Karpas-422 (cell line): ENCODE measurements around the gene WNT3. TPM values are rescaled to one million over a fixed set of nuclear protein-coding genes. Genes with fewer than 3 reads are reported as not detected.
A peak's percentile ranks its signal among the peaks of the same experiment; 100 is the strongest.

Experiments used
- DNase-seq: peaks from one replicate; pipeline ENCODE4 v3.0.0-alpha.2; 2015
- H2AFZ ChIP-seq: fragments of 200-600 bp; sonication (generic); 2 replicates; pipeline ENCODE4 v1.6.1; 2014; ENCODE audit warnings: antibody characterized with exemption, low read length, mixed read lengths
- H3K27ac ChIP-seq: fragments of 200-600 bp; sonication (generic); 2 replicates; pipeline ENCODE4 v1.5.1; 2014; ENCODE audit warnings: mild to moderate bottlenecking, low read length, moderate library complexity
- H3K27me3 ChIP-seq: fragments of 200-600 bp; sonication (generic); 2 replicates; pipeline ENCODE4 v1.6.1; 2014; ENCODE audit warnings: low read length, mixed read lengths
- H3K36me3 ChIP-seq: fragments of 200-600 bp; sonication (generic); 2 replicates; pipeline ENCODE4 v1.6.1; 2014; ENCODE audit warnings: low read length, mixed read lengths; ENCODE audit not compliant: insufficient read depth
- H3K4me1 ChIP-seq: fragments of 200-600 bp; sonication (generic); 2 replicates; pipeline ENCODE4 v1.6.1; 2014; ENCODE audit warnings: mild to moderate bottlenecking, low read length, mixed read lengths
- H3K4me2 ChIP-seq: fragments of 200-600 bp; sonication (generic); 2 replicates; pipeline ENCODE4 v1.6.1; 2014; ENCODE audit warnings: low read length, low read depth, mild to moderate bottlenecking; ENCODE audit not compliant: poor library complexity, severe bottlenecking
- H3K4me3 ChIP-seq: fragments of 200-600 bp; sonication (generic); 2 replicates; pipeline ENCODE4 v1.5.1; 2014; ENCODE audit warnings: mild to moderate bottlenecking, antibody characterized with exemption, low read length, mixed read lengths
- H3K79me2 ChIP-seq: fragments of 200-600 bp; sonication (generic); 2 replicates; pipeline ENCODE4 v1.6.1; 2014; ENCODE audit warnings: mild to moderate bottlenecking, low read length, mixed read lengths
- H3K9ac ChIP-seq: fragments of 200-600 bp; sonication (generic); 2 replicates; pipeline ENCODE4 v1.6.0; 2014; ENCODE audit warnings: low read length
- H3K9me2 ChIP-seq: fragments of 200-600 bp; sonication (generic), shearing (Covaris generic); replicated peaks from 2 replicates; pipeline ENCODE4 v1.6.0; 2014; ENCODE audit warnings: mild to moderate bottlenecking, low read length, moderate library complexity; ENCODE audit not compliant: insufficient read depth
- H3K9me3 ChIP-seq: fragments of 300-700, 200-600 bp; sonication (generic); 2 replicates; pipeline ENCODE4 v1.6.1; 2014; ENCODE audit warnings: low read length, mixed read lengths
- H4K20me1 ChIP-seq: fragments of 200-600 bp; sonication (generic); 2 replicates; pipeline ENCODE4 v1.6.1; 2014; ENCODE audit warnings: mild to moderate bottlenecking, antibody characterized with exemption, low read length, low read depth; ENCODE audit not compliant: insufficient read depth
- total RNA-seq: library from RNA; depleted of rRNA; stranded (reverse); fragments of >200 nt; shearing (Covaris generic); gene quantifications from 2 replicates; pipeline ENCODE4 v1.2.3, GENCODE V29; 2014; ENCODE audit warnings: low replicate concordance

Gene WNT3
- total RNA-seq, 1 experiment from 2014 or later = 2.0 TPM

GRCh38 chr17:46832331-46832821 lies 13.9 kb upstream of the WNT3 start:
- Histone ChIP-seq H2AFZ (no peak overlapping the region), H3K27ac (no peak overlapping the region), H3K9ac (no peak overlapping the region), H4K20me1 (no peaks in the 10 kb centered on the region), H3K36me3 (no peaks in the 10 kb centered on the region), H3K9me2 (no peaks in the 10 kb centered on the region), H3K79me2 (no peaks in the 10 kb centered on the region), H3K9me3 (no peaks in the 10 kb centered on the region), H3K4me3 (no peak overlapping the region), H3K27me3 (no peaks in the 10 kb centered on the region), H3K4me2 (no peak overlapping the region), H3K4me1 (no peaks in the 10 kb centered on the region; the same call in 1 of the 2 replicates)
- no peak for DNase-seq

- Histone ChIP-seq H3K79me2 (no peaks in the 10 kb centered on the region), H3K9me2 (no peaks in the 10 kb centered on the region), H3K36me3 (no peaks in the 10 kb centered on the region), H3K4me1 (no peaks in the 10 kb centered on the region; the same call in 1 of the 2 replicates), H3K27me3 (no peaks in the 10 kb centered on the region), H3K4me3 (no peak overlapping the region), H3K4me2 (no peak overlapping the region), H3K27ac (no peak overlapping the region), H3K9me3 (no peaks in the 10 kb centered on the region), H4K20me1 (no peaks in the 10 kb centered on the region), H2AFZ (no peak overlapping the region), H3K9ac (no peak overlapping the region)
- no peak for DNase-seq
Observed at GRCh38 chr17:46831573-46832330, 13.3 kb upstream of the WNT3 start.

- Histone ChIP-seq H3K4me3 (no peak overlapping the region), H3K79me2 (no peaks in the 10 kb centered on the region), H3K4me2 (no peak overlapping the region), H3K9ac (no peak overlapping the region), H3K4me1 (no peaks in the 10 kb centered on the region; the same call in 1 of the 2 replicates), H2AFZ (no peak overlapping the region), H3K9me2 (no peaks in the 10 kb centered on the region), H3K36me3 (no peaks in the 10 kb centered on the region), H4K20me1 (no peaks in the 10 kb centered on the region), H3K27ac (no peak overlapping the region), H3K27me3 (no peaks in the 10 kb centered on the region), H3K9me3 (no peaks in the 10 kb centered on the region)
- DNase-seq = no peak
Observed at GRCh38 chr17:46827274-46827673, 8.8 kb upstream of the WNT3 start.

- Histone ChIP-seq H3K79me2 (no peaks in the 10 kb centered on the region), H2AFZ (no peak overlapping the region), H3K27ac (no peak overlapping the region), H3K4me1 (no peaks in the 10 kb centered on the region; the same call in 1 of the 2 replicates), H3K36me3 (no peaks in the 10 kb centered on the region), H3K9me2 (no peaks in the 10 kb centered on the region), H3K4me3 (no peak overlapping the region), H3K4me2 (no peak overlapping the region), H3K27me3 (no peaks in the 10 kb centered on the region), H4K20me1 (no peaks in the 10 kb centered on the region), H3K9ac (no peak overlapping the region), H3K9me3 (no peaks in the 10 kb centered on the region)
- DNase-seq = no peak
Observed at GRCh38 chr17:46826116-46826515, 7.6 kb upstream of the WNT3 start.

GRCh38 chr17:46823657-46824056 lies 5.2 kb upstream of the WNT3 start:
- H4K20me1 ChIP-seq = no peaks in the 10 kb centered on the region
- H3K4me2 ChIP-seq = no peak overlapping the region
- H3K79me2 ChIP-seq = no peaks in the 10 kb centered on the region
- H2AFZ ChIP-seq = no peak overlapping the region
- H3K9ac ChIP-seq = no peak overlapping the region
- H3K9me2 ChIP-seq = no peaks in the 10 kb centered on the region
- H3K4me3 ChIP-seq = no peak overlapping the region
- H3K27me3 ChIP-seq = no peaks in the 10 kb centered on the region
- peaks cover 2% of the 10 kb centered on the region for H3K4me1 ChIP-seq
- H3K36me3 ChIP-seq = no peaks in the 10 kb centered on the region
- DNase-seq = no peak
- H3K27ac ChIP-seq = no peak overlapping the region
- H3K9me3 ChIP-seq = no peaks in the 10 kb centered on the region

GRCh38 chr17:46822388-46822921 lies 4.0 kb upstream of the WNT3 start:
- Histone ChIP-seq H3K4me1 (peaks cover 5% of the 10 kb centered on the region), H3K9me2 (no peaks in the 10 kb centered on the region), H2AFZ (no peak overlapping the region), H3K27ac (no peak overlapping the region), H3K79me2 (no peaks in the 10 kb centered on the region), H3K4me2 (no peak overlapping the region), H4K20me1 (no peaks in the 10 kb centered on the region), H3K36me3 (no peaks in the 10 kb centered on the region), H3K27me3 (no peaks in the 10 kb centered on the region), H3K9me3 (no peaks in the 10 kb centered on the region), H3K4me3 (no peak overlapping the region), H3K9ac (no peak overlapping the region)
- DNase-seq = peak; percentile 80

GRCh38 chr17:46821482-46822387 lies 3.2 kb upstream of the WNT3 start:
- no peaks in the 10 kb centered on the region for H3K9me2 ChIP-seq
- no peaks in the 10 kb centered on the region for H3K36me3 ChIP-seq
- H3K27ac ChIP-seq = no peak overlapping the region
- H3K9me3 ChIP-seq = no peaks in the 10 kb centered on the region
- H3K27me3 ChIP-seq = no peaks in the 10 kb centered on the region
- no peaks in the 10 kb centered on the region for H3K79me2 ChIP-seq
- H3K4me1 ChIP-seq = peaks cover 5% of the 10 kb centered on the region
- no peak overlapping the region for H2AFZ ChIP-seq
- H3K9ac ChIP-seq = no peak overlapping the region
- no peak for DNase-seq
- no peak overlapping the region for H3K4me3 ChIP-seq
- no peak overlapping the region for H3K4me2 ChIP-seq
- H4K20me1 ChIP-seq = no peaks in the 10 kb centered on the region
